Osteoblast (primary cell): ENCODE data around the gene CFAP210. TPM values are rescaled to one million over a fixed set of nuclear protein-coding genes. Genes with fewer than 3 reads are reported as not detected.

Experiments
- DNase-seq: peaks from one replicate; pipeline ENCODE4 v3.0.0; 2011; ENCODE audit warnings: low spot score, mixed read lengths; ENCODE audit not compliant: insufficient read length; ENCODE audit errors: missing footprints
- H2AFZ ChIP-seq: 2 replicates; pipeline ENCODE4 v1.6.0; 2011; ENCODE audit warnings: mild to moderate bottlenecking, low read length
- H3K27ac ChIP-seq: 2 replicates; pipeline ENCODE4 v1.5.1; 2011; ENCODE audit warnings: mild to moderate bottlenecking, low read depth, low read length, moderate library complexity
- H3K27me3 ChIP-seq: 2 replicates; pipeline ENCODE4 v1.6.0; 2012; ENCODE audit warnings: mild to moderate bottlenecking, control low read depth, inconsistent platforms, low read length, moderate library complexity; ENCODE audit not compliant: insufficient read depth
- H3K36me3 ChIP-seq: 2 replicates; pipeline ENCODE4 v1.5.1; 2011; ENCODE audit warnings: mild to moderate bottlenecking, low read length, control low read depth, moderate library complexity; ENCODE audit not compliant: insufficient read depth
- H3K4me1 ChIP-seq: 2 replicates; pipeline ENCODE4 v1.5.1; 2011; ENCODE audit warnings: mild to moderate bottlenecking, low read length, control low read depth, moderate library complexity; ENCODE audit not compliant: insufficient read depth
- H3K4me2 ChIP-seq: 2 replicates; pipeline ENCODE4 v1.6.0; 2011; ENCODE audit warnings: mild to moderate bottlenecking, low read length; ENCODE audit not compliant: insufficient read depth
- H3K4me3 ChIP-seq: fragments of 200-600 bp; sonication (generic); 3 replicates; pipeline ENCODE4 v1.5.1; 2012; ENCODE audit warnings: mild to moderate bottlenecking, low read length, inconsistent platforms; ENCODE audit not compliant: insufficient read depth
- H3K79me2 ChIP-seq: 2 replicates; pipeline ENCODE4 v1.6.0; 2012; ENCODE audit warnings: mild to moderate bottlenecking, low read length, control low read depth, inconsistent platforms; ENCODE audit not compliant: insufficient read depth
- H3K9me3 ChIP-seq: 2 replicates; pipeline ENCODE4 v1.5.1; 2011; ENCODE audit warnings: low read depth, low read length, control low read depth
- H4K20me1 ChIP-seq: 2 replicates; pipeline ENCODE4 v1.6.0; 2012; ENCODE audit warnings: mild to moderate bottlenecking, low read length, control low read depth; ENCODE audit not compliant: insufficient read depth
- CTCF ChIP-seq: IDR thresholded peaks from 2 replicates; pipeline ENCODE4 v1.5.1; 2011; ENCODE audit warnings: mild to moderate bottlenecking, low read depth, low read length, moderate library complexity; ENCODE audit errors: extremely low read depth
- total RNA-seq: library from RNA; depleted of rRNA; stranded (reverse); fragments of >200 nt; gene quantifications from 2 replicates; pipeline ENCODE4 v1.2.3, GENCODE V29; 2012

The CFAP210 gene
- total RNA-seq, 1 donor: 0.36 TPM

- Histone ChIP-seq H3K36me3 (no peaks in the 10 kb centered on the region), H3K9me3 (no peaks in the 10 kb centered on the region), H3K27me3 (no peaks in the 10 kb centered on the region), H2AFZ (no peak overlapping the region), H3K79me2 (no peaks in the 10 kb centered on the region), H3K4me3 (no peak overlapping the region), H3K4me2 (no peak overlapping the region), H3K27ac (no peak overlapping the region), H3K4me1 (peaks cover 3% of the 10 kb centered on the region), H4K20me1 (no peaks in the 10 kb centered on the region)
- TF ChIP-seq CTCF: no peak
- no peak for DNase-seq
Observed at GRCh38 chr2:169709981-169710380, 15.8 kb upstream of the CFAP210 start.

- Histone ChIP-seq H3K4me2 (no peak overlapping the region), H3K9me3 (no peaks in the 10 kb centered on the region), H4K20me1 (no peaks in the 10 kb centered on the region), H3K4me1 (no peaks in the 10 kb centered on the region), H3K36me3 (no peaks in the 10 kb centered on the region), H3K27me3 (no peaks in the 10 kb centered on the region), H2AFZ (no peak overlapping the region), H3K4me3 (no peak overlapping the region), H3K79me2 (no peaks in the 10 kb centered on the region), H3K27ac (no peak overlapping the region)
- TF ChIP-seq CTCF: no peak
- DNase-seq: no peak
Observed at GRCh38 chr2:169709331-169709730, 15.1 kb upstream of the CFAP210 start.

- Histone ChIP-seq H3K27me3 (no peaks in the 10 kb centered on the region), H3K9me3 (no peaks in the 10 kb centered on the region), H4K20me1 (no peaks in the 10 kb centered on the region), H3K36me3 (no peaks in the 10 kb centered on the region), H3K4me2 (no peak overlapping the region), H3K27ac (no peak overlapping the region), H3K4me3 (no peak overlapping the region), H3K79me2 (no peaks in the 10 kb centered on the region), H2AFZ (no peak overlapping the region), H3K4me1 (no peaks in the 10 kb centered on the region)
- no peak for TF ChIP-seq CTCF
- DNase-seq: no peak
Observed at GRCh38 chr2:169707626-169708025, 13.4 kb upstream of the CFAP210 start.

GRCh38 chr2:169705927-169706326, 11.7 kb upstream of the CFAP210 start:
- Histone ChIP-seq H3K27me3 (no peaks in the 10 kb centered on the region), H3K27ac (no peak overlapping the region), H3K4me1 (no peaks in the 10 kb centered on the region), H2AFZ (no peak overlapping the region), H3K4me2 (no peak overlapping the region), H3K4me3 (no peak overlapping the region), H3K9me3 (no peaks in the 10 kb centered on the region), H4K20me1 (no peaks in the 10 kb centered on the region), H3K36me3 (no peaks in the 10 kb centered on the region), H3K79me2 (no peaks in the 10 kb centered on the region)
- no peak for TF ChIP-seq CTCF
- no peak for DNase-seq
